HEK293 (cell line): ENCODE results near the gene ZNF783.
A peak's percentile ranks its signal among the peaks of the same experiment; 100 is the strongest.

Source experiments
- CTCF ChIA-PET: fragments of 350-600 bp; formaldehyde crosslinking; extraction: SDS; loops from one replicate; lab custom pipeline; 2021; ENCODE audit warnings: antibody characterized with exemption; lab: Yijun Ruan, JAX
- POLR2A ChIA-PET: fragments of 300-600 bp; formaldehyde crosslinking; extraction: SDS; loops from one replicate; lab custom pipeline; 2020; ENCODE audit warnings: antibody characterized with exemption, inconsistent platforms; lab: Yijun Ruan, JAX
- H3K27ac ChIP-seq: fragments of 200-500 bp; sonication (Bioruptor generic); 2 replicates; pipeline ENCODE4 v1.5.1; 2014; ENCODE audit warnings: low read depth, low read length, control low read depth, inconsistent platforms; ENCODE audit errors: extremely low read depth
- H3K36me3 ChIP-seq, 2 experiments: fragments of 200-500 bp in 1 of 2; sonication (Bioruptor generic) in 1 of 2; 1 replicate in 1 of 2; 2 replicates in 1 of 2; pipeline ENCODE4 v1.5.1; 2014 to 2017; ENCODE audit warnings: inconsistent platforms in 2 of 2, low read length in 2 of 2; ENCODE audit not compliant: control insufficient read depth in 2 of 2, insufficient read depth in 1 of 2
- H3K4me1 ChIP-seq: fragments of 200-500 bp; sonication (Bioruptor generic); 2 replicates; pipeline ENCODE4 v1.5.1; 2014; ENCODE audit warnings: mild to moderate bottlenecking, low read length, inconsistent platforms; ENCODE audit not compliant: control insufficient read depth, insufficient read depth
- H3K4me3 ChIP-seq: 2 replicates; pipeline ENCODE4 v1.5.1; 2011; ENCODE audit warnings: low read depth, mild to moderate bottlenecking, control low read depth, low read length, moderate library complexity
- H3K9me3 ChIP-seq: fragments of 200-500 bp; sonication (Bioruptor generic); 2 replicates; pipeline ENCODE4 v1.5.1; 2014; ENCODE audit warnings: low read depth, low read length, inconsistent platforms; ENCODE audit not compliant: control insufficient read depth, insufficient read depth
- AEBP2 ChIP-seq: fragments of 450-650 bp; formaldehyde crosslinking; IDR thresholded peaks from 2 replicates; pipeline ENCODE4 v1.5.1; 2016; ENCODE audit warnings: missing biosample characterization, missing genetic modification characterization, borderline replicate concordance
- BCL11B ChIP-seq: fragments of 450-650 bp; formaldehyde crosslinking; IDR thresholded peaks from 2 replicates; pipeline ENCODE4 v1.5.1; 2016; ENCODE audit warnings: low read depth, missing biosample characterization, missing genetic modification characterization
- GLIS2 ChIP-seq: fragments of 450-650 bp; formaldehyde crosslinking; IDR thresholded peaks from 2 replicates; pipeline ENCODE4 v1.5.1; 2016; ENCODE audit warnings: missing biosample characterization, missing genetic modification characterization
- INSM2 ChIP-seq: fragments of 450-650 bp; formaldehyde crosslinking; IDR thresholded peaks from 2 replicates; pipeline ENCODE4 v1.5.1; 2016; ENCODE audit warnings: missing biosample characterization, missing genetic modification characterization
- KLF1 ChIP-seq: fragments of 450-650 bp; formaldehyde crosslinking; IDR thresholded peaks from 2 replicates; pipeline ENCODE4 v1.5.1; 2016; ENCODE audit warnings: missing biosample characterization, missing genetic modification characterization
- MYNN ChIP-seq: fragments of 450-650 bp; formaldehyde crosslinking; IDR thresholded peaks from 2 replicates; pipeline ENCODE4 v1.5.1; 2016; ENCODE audit warnings: missing biosample characterization, missing genetic modification characterization, borderline replicate concordance
- PRDM1 ChIP-seq: fragments of 450-650 bp; formaldehyde crosslinking; IDR thresholded peaks from 2 replicates; pipeline ENCODE4; 2016; ENCODE audit warnings: missing biosample characterization, missing genetic modification characterization
- SETDB1 ChIP-seq: IDR thresholded peaks from one replicate; pipeline ENCODE4 v1.6.1; 2017; ENCODE audit warnings: mild to moderate bottlenecking, low read length, moderate library complexity, mixed read lengths; ENCODE audit not compliant: insufficient read length
- SP3 ChIP-seq: fragments of 450-650 bp; formaldehyde crosslinking; IDR thresholded peaks from 2 replicates; pipeline ENCODE4 v1.5.1; 2016; ENCODE audit warnings: missing biosample characterization, missing genetic modification characterization
- ZBTB20 ChIP-seq: fragments of 450-650 bp; formaldehyde crosslinking; IDR thresholded peaks from 2 replicates; pipeline ENCODE4 v1.5.1; 2016; ENCODE audit warnings: missing biosample characterization, missing genetic modification characterization
- ZFP41 ChIP-seq: fragments of 450-650 bp; formaldehyde crosslinking; IDR thresholded peaks from 2 replicates; pipeline ENCODE4 v1.5.1; 2016; ENCODE audit warnings: missing biosample characterization, missing genetic modification characterization, borderline replicate concordance
- ZNF114 ChIP-seq: fragments of 450-650 bp; formaldehyde crosslinking; IDR thresholded peaks from 2 replicates; pipeline ENCODE4 v1.5.0; 2017; ENCODE audit warnings: missing biosample characterization, missing genetic modification characterization
- ZNF133 ChIP-seq: fragments of 450-650 bp; formaldehyde crosslinking; IDR thresholded peaks from 2 replicates; pipeline ENCODE4 v1.5.1; 2016; ENCODE audit warnings: missing biosample characterization, missing genetic modification characterization
- ZNF155 ChIP-seq: fragments of 450-650 bp; formaldehyde crosslinking; IDR thresholded peaks from 2 replicates; pipeline ENCODE4 v1.5.1; 2016; ENCODE audit warnings: missing biosample characterization, missing genetic modification characterization
- ZNF157 ChIP-seq: fragments of 450-650 bp; formaldehyde crosslinking; IDR thresholded peaks from 2 replicates; pipeline ENCODE4 v1.5.1; 2016; ENCODE audit warnings: missing biosample characterization, missing genetic modification characterization
- ZNF174 ChIP-seq: fragments of 450-650 bp; formaldehyde crosslinking; IDR thresholded peaks from 2 replicates; pipeline ENCODE4 v1.5.0; 2017; ENCODE audit warnings: missing biosample characterization, mild to moderate bottlenecking, missing genetic modification characterization
- ZNF175 ChIP-seq: fragments of 450-650 bp; formaldehyde crosslinking; IDR thresholded peaks from 2 replicates; pipeline ENCODE4 v1.5.1; 2016; ENCODE audit warnings: missing biosample characterization, missing genetic modification characterization
- ZNF184 ChIP-seq: fragments of 450-650 bp; IDR thresholded peaks from 2 replicates; pipeline ENCODE4 v1.5.1; 2018; ENCODE audit warnings: missing biosample characterization, mild to moderate bottlenecking, missing genetic modification characterization
- ZNF202 ChIP-seq: fragments of 450-650 bp; formaldehyde crosslinking; IDR thresholded peaks from 2 replicates; pipeline ENCODE4 v1.5.1; 2016; ENCODE audit warnings: missing biosample characterization, missing genetic modification characterization, borderline replicate concordance
- ZNF24 ChIP-seq: fragments of 450-650 bp; formaldehyde crosslinking; IDR thresholded peaks from 2 replicates; pipeline ENCODE4 v1.5.1; 2016; ENCODE audit warnings: missing biosample characterization, missing genetic modification characterization
- ZNF324 ChIP-seq: fragments of 450-650 bp; formaldehyde crosslinking; IDR thresholded peaks from 2 replicates; pipeline ENCODE4 v1.5.1; 2016; ENCODE audit warnings: missing biosample characterization, missing genetic modification characterization
- ZNF560 ChIP-seq: fragments of 450-650 bp; formaldehyde crosslinking; IDR thresholded peaks from 2 replicates; pipeline ENCODE4 v1.5.1; 2017; ENCODE audit warnings: missing biosample characterization, missing genetic modification characterization, borderline replicate concordance
- ZNF600 ChIP-seq: fragments of 450-650 bp; formaldehyde crosslinking; IDR thresholded peaks from 2 replicates; pipeline ENCODE4 v1.5.1; 2016; ENCODE audit warnings: missing biosample characterization, missing genetic modification characterization
- ZNF626 ChIP-seq: fragments of 450-650 bp; sonication (Bioruptor Pico); formaldehyde crosslinking; IDR thresholded peaks from 2 replicates; pipeline ENCODE4 v1.5.1; 2018; ENCODE audit warnings: missing biosample characterization, missing genetic modification characterization, inconsistent platforms
- ZNF660 ChIP-seq: fragments of 450-650 bp; IDR thresholded peaks from 2 replicates; pipeline ENCODE4 v1.5.1; 2018; ENCODE audit warnings: missing biosample characterization, mild to moderate bottlenecking, missing genetic modification characterization
- ZNF747 ChIP-seq: fragments of 450-650 bp; formaldehyde crosslinking; IDR thresholded peaks from 2 replicates; pipeline ENCODE4 v1.5.1; 2016; ENCODE audit warnings: missing biosample characterization, missing genetic modification characterization
- ZNF768 ChIP-seq: fragments of 450-650 bp; formaldehyde crosslinking; IDR thresholded peaks from 2 replicates; pipeline ENCODE4 v1.5.1; 2018; ENCODE audit warnings: missing biosample characterization, mild to moderate bottlenecking, missing genetic modification characterization
- ZNF785 ChIP-seq: fragments of 450-650 bp; formaldehyde crosslinking; IDR thresholded peaks from 2 replicates; pipeline ENCODE4 v1.5.1; 2016; ENCODE audit warnings: missing biosample characterization, missing genetic modification characterization
- ZNF830 ChIP-seq: fragments of 450-650 bp; IDR thresholded peaks from 2 replicates; pipeline ENCODE4 v1.5.0; 2018; ENCODE audit warnings: missing biosample characterization, missing genetic modification characterization, low read depth, mild to moderate bottlenecking, moderate library complexity
- TF ChIP-seq, protein P1 (sequence below): fragments of 450-650 bp; formaldehyde crosslinking; IDR thresholded peaks from 2 replicates; pipeline ENCODE4 v1.5.1; 2016; ENCODE audit warnings: missing biosample characterization, missing genetic modification characterization
- TF ChIP-seq, protein P2 (sequence below): fragments of 450-650 bp; formaldehyde crosslinking; IDR thresholded peaks from 2 replicates; pipeline ENCODE4 v1.5.1; 2016; ENCODE audit warnings: missing biosample characterization, missing genetic modification characterization
- TF ChIP-seq, protein P3 (sequence below): fragments of 450-650 bp; formaldehyde crosslinking; IDR thresholded peaks from 2 replicates; pipeline ENCODE4 v1.5.1; 2016; ENCODE audit warnings: missing biosample characterization, missing genetic modification characterization

ZNF783 gene

DNA sequence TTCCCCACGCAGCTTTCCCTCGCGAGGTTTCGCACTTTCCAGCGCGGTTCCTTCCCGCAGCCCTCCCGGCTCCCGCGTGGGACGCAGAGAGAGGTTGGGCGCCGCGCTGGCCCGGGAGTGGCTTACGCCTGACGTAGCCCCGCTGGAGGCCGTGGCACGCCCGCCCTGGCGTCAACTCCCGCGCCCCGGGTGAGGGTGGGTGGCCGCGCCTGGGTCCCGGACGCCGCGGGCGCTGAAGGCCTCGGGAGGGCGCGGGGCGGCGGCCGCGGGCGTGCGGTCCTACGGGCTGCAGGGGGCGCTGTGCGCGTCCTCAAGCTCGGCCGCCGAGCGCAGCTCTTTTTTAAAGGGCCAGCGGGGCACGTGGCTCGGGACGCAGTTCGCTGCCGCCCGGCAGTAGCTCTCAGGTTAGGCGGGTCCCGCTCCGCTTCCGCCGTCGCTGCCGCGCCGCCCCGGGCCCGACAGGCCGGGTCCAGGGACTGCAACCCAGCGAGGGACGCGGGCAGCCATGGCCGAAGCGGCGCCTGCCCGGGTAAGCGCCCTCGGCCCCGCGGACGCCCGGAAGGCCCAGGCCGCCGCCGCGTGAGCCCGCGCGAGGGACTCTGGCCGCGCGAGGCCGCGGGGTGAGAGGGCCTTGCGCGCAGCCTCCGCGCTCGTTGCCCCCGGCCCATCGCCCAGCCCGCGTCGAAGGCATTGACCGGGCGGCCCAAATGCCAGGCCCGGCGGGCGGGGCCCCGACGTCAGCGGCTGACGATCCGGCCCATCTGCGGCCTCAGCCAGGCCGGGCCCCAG is at the start of gene ZNF783:
Gene ZNF783 (plus strand): TSS at position 368 of the 789 bp plus-strand sequence. CDS start 138 bp downstream, at position 506.
- H3K4me3 ChIP-seq: peak within 1 kb of the TSS; percentile 56
- peak within 1 kb of the TSS; percentile 73 for H3K27ac ChIP-seq
- H3K36me3 ChIP-seq: peaks cover 0 to 23% of the 10 kb centered on the region in 2 experiments; a peak in 2 of 3 replicates
- POLR2A ChIA-PET: interaction anchor here (0.5 to 1.4 kb wide), 7 partner anchors 11 to 234 kb away, joined by 3 to 11 read pairs (median 3); partner anchors contain the start of gene ZNF282
- CTCF ChIA-PET: interaction anchor here (0.5 to 1.8 kb wide), 20 partner anchors 9 to 782 kb away, joined by 3 to 7 read pairs (median 4); no protein-coding TSS in a partner anchor
- H3K4me1 ChIP-seq: no peaks in the 10 kb centered on the region
- H3K9me3 ChIP-seq: no peaks in the 10 kb centered on the region
- TF ChIP-seq ZNF830: no peak
- TF ChIP-seq ZNF175 (tag by site-specific recombination): no peak
- TF ChIP-seq ZNF560 (tag by site-specific recombination): no peak
- no peak for TF ChIP-seq ZNF157 (tag by site-specific recombination)
- no peak for TF ChIP-seq ZNF184 (tag by site-specific recombination)
- TF ChIP-seq ZNF24: no peak
- 0 out of 2 replicates have a peak, but pooled peaks have one; percentile 27 for TF ChIP-seq SP3 (tag by site-specific recombination)
- TF ChIP-seq PRDM1: no peak; the same call in 1 of the 2 replicates
- TF ChIP-seq ZNF785 (tag by site-specific recombination): peak; percentile 74; the same call in 1 of the 2 replicates
- TF ChIP-seq ZNF133 (tag by site-specific recombination): no peak
- TF ChIP-seq ZNF324 (tag by site-specific recombination): no peak
- no peak for TF ChIP-seq ZNF747 (tag by site-specific recombination)
- TF ChIP-seq MYNN (tag by site-specific recombination): no peak
- peak; percentile 84 for TF ChIP-seq GLIS2
- no peak for TF ChIP-seq ZNF768
- TF ChIP-seq ZNF114: no peak
- TF ChIP-seq, protein P1, sequence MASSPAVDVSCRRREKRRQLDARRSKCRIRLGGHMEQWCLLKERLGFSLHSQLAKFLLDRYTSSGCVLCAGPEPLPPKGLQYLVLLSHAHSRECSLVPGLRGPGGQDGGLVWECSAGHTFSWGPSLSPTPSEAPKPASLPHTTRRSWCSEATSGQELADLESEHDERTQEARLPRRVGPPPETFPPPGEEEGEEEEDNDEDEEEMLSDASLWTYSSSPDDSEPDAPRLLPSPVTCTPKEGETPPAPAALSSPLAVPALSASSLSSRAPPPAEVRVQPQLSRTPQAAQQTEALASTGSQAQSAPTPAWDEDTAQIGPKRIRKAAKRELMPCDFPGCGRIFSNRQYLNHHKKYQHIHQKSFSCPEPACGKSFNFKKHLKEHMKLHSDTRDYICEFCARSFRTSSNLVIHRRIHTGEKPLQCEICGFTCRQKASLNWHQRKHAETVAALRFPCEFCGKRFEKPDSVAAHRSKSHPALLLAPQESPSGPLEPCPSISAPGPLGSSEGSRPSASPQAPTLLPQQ (tag by site-specific recombination): peak; percentile 79; the same call in 1 of the 2 replicates
- TF ChIP-seq ZNF174 (tag by site-specific recombination): no peak
- TF ChIP-seq AEBP2 (tag by site-specific recombination): no peak
- TF ChIP-seq ZNF600 (tag by site-specific recombination): peak; percentile 85
- TF ChIP-seq INSM2 (tag by site-specific recombination): no peak
- no peak for TF ChIP-seq SETDB1
- TF ChIP-seq ZNF626: 0 out of 2 replicates have a peak, but pooled peaks have one; percentile 10
- TF ChIP-seq, protein P2, sequence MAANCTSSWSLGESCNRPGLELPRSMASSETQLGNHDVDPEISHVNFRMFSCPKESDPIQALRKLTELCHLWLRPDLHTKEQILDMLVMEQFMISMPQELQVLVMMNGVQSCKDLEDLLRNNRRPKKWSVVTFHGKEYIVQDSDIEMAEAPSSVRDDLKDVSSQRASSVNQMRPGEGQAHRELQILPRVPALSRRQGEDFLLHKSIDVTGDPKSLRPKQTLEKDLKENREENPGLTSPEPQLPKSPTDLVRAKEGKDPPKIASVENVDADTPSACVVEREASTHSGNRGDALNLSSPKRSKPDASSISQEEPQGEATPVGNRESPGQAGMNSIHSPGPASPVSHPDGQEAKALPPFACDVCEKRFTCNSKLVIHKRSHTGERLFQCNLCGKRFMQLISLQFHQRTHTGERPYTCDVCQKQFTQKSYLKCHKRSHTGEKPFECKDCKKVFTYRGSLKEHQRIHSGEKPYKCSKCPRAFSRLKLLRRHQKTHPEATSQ (tag by site-specific recombination): no peak
- TF ChIP-seq BCL11B (tag by site-specific recombination): no peak
- TF ChIP-seq KLF1: peak; percentile 68
- TF ChIP-seq ZNF155 (tag by site-specific recombination): no peak
- TF ChIP-seq ZNF202 (tag by site-specific recombination): no peak
- TF ChIP-seq, protein P3, sequence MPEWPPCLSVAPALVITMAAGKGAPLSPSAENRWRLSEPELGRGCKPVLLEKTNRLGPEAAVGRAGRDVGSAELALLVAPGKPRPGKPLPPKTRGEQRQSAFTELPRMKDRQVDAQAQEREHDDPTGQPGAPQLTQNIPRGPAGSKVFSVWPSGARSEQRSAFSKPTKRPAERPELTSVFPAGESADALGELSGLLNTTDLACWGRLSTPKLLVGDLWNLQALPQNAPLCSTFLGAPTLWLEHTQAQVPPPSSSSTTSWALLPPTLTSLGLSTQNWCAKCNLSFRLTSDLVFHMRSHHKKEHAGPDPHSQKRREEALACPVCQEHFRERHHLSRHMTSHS (tag by site-specific recombination): no peak
- TF ChIP-seq ZNF660: peak; percentile 94
- TF ChIP-seq ZBTB20: peak; percentile 91
- TF ChIP-seq ZFP41 (tag by site-specific recombination): no peak
